Transverse colon (tissue), 4 donors: ENCODE data around the gene FARSA.

Experiments used
- CTCF ChIP-seq, 5 experiments: fragments of 200-600 bp in 3 of 5; fragments of 450-650 bp in 2 of 5; sonication (generic) in 3 of 5; IDR thresholded peaks; 1 replicate in 2 of 5; 2 replicates in 3 of 5; pipeline ENCODE4 v1.5.1; 2016 to 2017; ENCODE audit warnings: antibody characterized with exemption in 5 of 5, inconsistent platforms in 3 of 5, mild to moderate bottlenecking in 2 of 5, moderate library complexity in 1 of 5
- EP300 ChIP-seq: sonication (generic); formaldehyde crosslinking; IDR thresholded peaks from one replicate; pipeline ENCODE4 v1.6.1; 2017; ENCODE audit warnings: antibody characterized with exemption, low read depth
- POLR2A ChIP-seq: fragments of 450-650 bp; IDR thresholded peaks from one replicate; pipeline ENCODE4 v1.6.1; 2016; ENCODE audit warnings: antibody characterized with exemption, mild to moderate bottlenecking, moderate library complexity
- POLR2AphosphoS5 ChIP-seq, 3 donors: sonication (generic); formaldehyde crosslinking; IDR thresholded peaks; one replicate each; pipeline ENCODE4 v1.6.1; 2016; ENCODE audit warnings: antibody characterized with exemption in 3 of 3

GRCh38 chr19:12918253-12918652, 15.3 kb downstream of the FARSA start:
- no peak for TF ChIP-seq CTCF (IDR thresholded peaks at IDR 0.05)
- TF ChIP-seq POLR2AphosphoS5 (IDR thresholded peaks at IDR 0.05) = no peak
- TF ChIP-seq POLR2A = no peak
- TF ChIP-seq EP300 = no peak
